Caco-2 (cell line): ENCODE data around the gene CTXN1. TPM values are rescaled to one million over a fixed set of nuclear protein-coding genes. Genes with fewer than 3 reads are reported as not detected.

Experiments used
- BruUV-seq: library from RNA; stranded (reverse); fragments of 400-500 nt; replicated peaks from 2 replicates; lab custom pipeline; 2021; lab: Mats Ljungman, UMichigan
- CTCF ChIA-PET: fragments of 300-600 bp; sonication (Branson Sonifier 250); formaldehyde crosslinking; loops from one replicate; lab custom pipeline; 2022; ENCODE audit warnings: antibody characterized with exemption; lab: Charles Lee
- POLR2A ChIA-PET: fragments of 300-600 bp; sonication (Branson Sonifier 250); formaldehyde crosslinking; loops from one replicate; lab custom pipeline; 2022; ENCODE audit warnings: antibody characterized with exemption; lab: Charles Lee
- DNase-seq, 2 experiments: peaks; one replicate each; pipeline versions ENCODE4 v3.0.0 to v3.0.0-alpha.2; 2020 to 2022
- H3K27me3 ChIP-seq: replicated peaks from 2 replicates; pipeline ENCODE4 v1.6.0; 2011; ENCODE audit warnings: low read length; ENCODE audit not compliant: control insufficient read depth, insufficient read depth
- H3K36me3 ChIP-seq: 2 replicates; pipeline ENCODE4 v1.5.1; 2011; ENCODE audit warnings: low read length; ENCODE audit not compliant: control insufficient read depth, insufficient read depth
- H3K4me1 ChIP-seq: fragments of 250-450 bp; sonication (Bioruptor Pico); 2 replicates; pipeline ENCODE4 v1.5.1; 2020; ENCODE audit warnings: mild to moderate bottlenecking
- H3K4me3 ChIP-seq: 2 replicates; pipeline ENCODE4 v1.5.1; 2011; ENCODE audit warnings: low read depth, mild to moderate bottlenecking, control low read depth, low read length
- H3K9me3 ChIP-seq: fragments of 250-450 bp; sonication (Bioruptor Pico); 2 replicates; pipeline ENCODE4 v1.5.1; 2020; ENCODE audit warnings: mild to moderate bottlenecking, moderate library complexity
- H3K27ac Mint-ChIP-seq: one replicate; pipeline ENCODE4 v1.8.0; 2022; ENCODE audit warnings: mixed read lengths; ENCODE audit not compliant: unreplicated experiment
- H3K27me3 Mint-ChIP-seq: one replicate; pipeline ENCODE4 v1.8.0; 2022; ENCODE audit warnings: mixed read lengths; ENCODE audit not compliant: insufficient read depth, unreplicated experiment
- H3K36me3 Mint-ChIP-seq: one replicate; pipeline ENCODE4 v1.8.0; 2022; ENCODE audit warnings: mild to moderate bottlenecking, mixed read lengths; ENCODE audit not compliant: insufficient read depth, unreplicated experiment
- H3K4me1 Mint-ChIP-seq: one replicate; pipeline ENCODE4 v1.8.0; 2022; ENCODE audit warnings: low read depth, mixed read lengths; ENCODE audit not compliant: unreplicated experiment
- H3K4me3 Mint-ChIP-seq: one replicate; pipeline ENCODE4 v1.8.0; 2022; ENCODE audit warnings: mild to moderate bottlenecking, moderate library complexity, mixed read lengths; ENCODE audit not compliant: unreplicated experiment
- H3K9me3 Mint-ChIP-seq: one replicate; pipeline ENCODE4 v1.8.0; 2022; ENCODE audit warnings: mixed read lengths; ENCODE audit not compliant: unreplicated experiment
- intact Hi-C: fragments of 100-400 bp; cut with micrococcal nuclease; formaldehyde crosslinking; loops from one replicate; pipeline ENCODE4 v1.10.0; 2022; ENCODE audit not compliant: unreplicated experiment
- total RNA-seq: library from RNA; stranded (reverse); gene quantifications from 2 replicates; pipeline ENCODE4 v1.2.3, GENCODE V29; 2022
- TF ChIP-seq, protein P1 (sequence below), 2 experiments: fragments of 200-600 bp in 1 of 2; IDR thresholded peaks; 1 replicate in 1 of 2; 2 replicates in 1 of 2; pipeline versions ENCODE4 v1.5.1 to v1.8.0; 2011 to 2022; ENCODE audit warnings: antibody characterized with exemption in 1 of 2, control low read depth in 1 of 2, inconsistent platforms in 1 of 2, low read depth in 1 of 2, low read length in 1 of 2, mild to moderate bottlenecking in 1 of 2, moderate library complexity in 1 of 2; ENCODE audit not compliant: insufficient read depth in 1 of 2, severe bottlenecking in 1 of 2, unreplicated experiment in 1 of 2

CTXN1 gene
- total RNA-seq, 1 experiment from 2014 or later: 7.4 TPM

DNA sequence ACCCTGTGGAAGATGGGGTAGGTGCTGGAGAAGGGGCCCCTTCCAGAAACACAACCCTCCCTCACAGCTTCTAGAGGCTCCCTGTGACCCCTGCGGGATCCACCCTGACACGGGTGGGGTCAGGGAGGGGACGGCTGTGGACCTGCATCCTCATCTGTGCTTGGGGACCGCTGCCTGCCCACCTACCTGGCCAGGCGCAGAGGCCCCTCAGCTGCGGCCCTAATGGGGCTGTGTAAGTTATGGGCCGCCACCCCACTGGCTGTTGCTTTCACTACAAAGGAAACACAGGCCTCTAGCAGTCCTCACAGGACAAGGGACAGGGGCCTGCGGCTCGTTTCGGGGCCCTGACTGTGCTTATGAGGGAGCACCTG lies 7.0 kb upstream of the CTXN1 start:
- no peak overlapping the region for H3K4me3 Mint-ChIP-seq
- H3K27me3 Mint-ChIP-seq: no peaks in the 10 kb centered on the region
- Histone ChIP-seq H3K4me1 (peaks cover 9% of the 10 kb centered on the region; the same call in 1 of the 2 replicates), H3K36me3 (peaks cover 1% of the 10 kb centered on the region; the same call in 1 of the 2 replicates), H3K9me3 (no peaks in the 10 kb centered on the region), H3K27me3 (no peaks in the 10 kb centered on the region), H3K4me3 (no peak overlapping the region)
- peaks cover 10% of the 10 kb centered on the region for H3K4me1 Mint-ChIP-seq
- H3K36me3 Mint-ChIP-seq: peaks cover 86% of the 10 kb centered on the region
- intact Hi-C loops: no loop called here
- DNase-seq: no peak
- ChIA-PET CTCF (no interaction called here), POLR2A (no interaction called here)
- no peaks in the 10 kb centered on the region for H3K9me3 Mint-ChIP-seq
- no TSS peak for BruUV-seq
- TF ChIP-seq, protein P1, sequence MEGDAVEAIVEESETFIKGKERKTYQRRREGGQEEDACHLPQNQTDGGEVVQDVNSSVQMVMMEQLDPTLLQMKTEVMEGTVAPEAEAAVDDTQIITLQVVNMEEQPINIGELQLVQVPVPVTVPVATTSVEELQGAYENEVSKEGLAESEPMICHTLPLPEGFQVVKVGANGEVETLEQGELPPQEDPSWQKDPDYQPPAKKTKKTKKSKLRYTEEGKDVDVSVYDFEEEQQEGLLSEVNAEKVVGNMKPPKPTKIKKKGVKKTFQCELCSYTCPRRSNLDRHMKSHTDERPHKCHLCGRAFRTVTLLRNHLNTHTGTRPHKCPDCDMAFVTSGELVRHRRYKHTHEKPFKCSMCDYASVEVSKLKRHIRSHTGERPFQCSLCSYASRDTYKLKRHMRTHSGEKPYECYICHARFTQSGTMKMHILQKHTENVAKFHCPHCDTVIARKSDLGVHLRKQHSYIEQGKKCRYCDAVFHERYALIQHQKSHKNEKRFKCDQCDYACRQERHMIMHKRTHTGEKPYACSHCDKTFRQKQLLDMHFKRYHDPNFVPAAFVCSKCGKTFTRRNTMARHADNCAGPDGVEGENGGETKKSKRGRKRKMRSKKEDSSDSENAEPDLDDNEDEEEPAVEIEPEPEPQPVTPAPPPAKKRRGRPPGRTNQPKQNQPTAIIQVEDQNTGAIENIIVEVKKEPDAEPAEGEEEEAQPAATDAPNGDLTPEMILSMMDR (IDR thresholded peaks at IDR 0.05; ENCODE audit: insufficient read depth in 1 of 2, low read depth in 1 of 2, low read length in 1 of 2, severe bottlenecking in 1 of 2, unreplicated experiment in 1 of 2): no peak
- H3K27ac Mint-ChIP-seq: no peak overlapping the region

DNA sequence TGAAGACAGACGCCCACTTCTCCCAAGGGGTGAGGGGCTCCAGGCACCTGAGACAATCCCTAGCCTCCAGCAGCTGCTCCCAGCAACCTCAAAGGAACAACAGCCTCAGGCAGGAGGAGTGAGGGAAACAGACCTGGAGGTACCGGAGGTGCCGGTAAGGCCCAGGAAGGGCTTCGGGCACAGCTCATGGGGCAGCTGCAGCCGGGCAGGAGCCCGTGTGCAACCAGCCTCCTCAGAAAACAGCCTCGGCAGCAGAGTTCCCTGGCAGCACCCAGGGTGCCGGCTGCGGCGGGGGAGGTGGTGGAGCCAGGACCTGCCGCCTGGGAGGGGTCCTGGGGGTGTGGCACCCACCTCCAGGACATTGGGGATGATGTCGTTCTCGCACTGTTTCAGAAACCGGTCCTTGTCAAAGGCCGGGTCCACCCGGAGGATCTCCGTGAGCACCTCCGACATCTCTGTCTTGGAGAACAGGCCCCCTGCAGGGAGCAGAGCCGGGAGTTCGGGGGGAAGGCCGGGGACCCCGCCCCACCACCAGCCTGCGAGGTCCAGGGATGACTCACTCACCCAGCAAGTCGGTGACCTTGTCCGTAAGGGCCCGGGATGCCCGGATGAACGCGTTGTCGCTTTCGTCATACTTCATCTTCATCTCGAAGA lies 6.5 kb upstream of the CTXN1 start:
- CTCF ChIA-PET: no interaction called here
- H3K9me3 Mint-ChIP-seq: no peaks in the 10 kb centered on the region
- H3K9me3 ChIP-seq: no peaks in the 10 kb centered on the region

DNA sequence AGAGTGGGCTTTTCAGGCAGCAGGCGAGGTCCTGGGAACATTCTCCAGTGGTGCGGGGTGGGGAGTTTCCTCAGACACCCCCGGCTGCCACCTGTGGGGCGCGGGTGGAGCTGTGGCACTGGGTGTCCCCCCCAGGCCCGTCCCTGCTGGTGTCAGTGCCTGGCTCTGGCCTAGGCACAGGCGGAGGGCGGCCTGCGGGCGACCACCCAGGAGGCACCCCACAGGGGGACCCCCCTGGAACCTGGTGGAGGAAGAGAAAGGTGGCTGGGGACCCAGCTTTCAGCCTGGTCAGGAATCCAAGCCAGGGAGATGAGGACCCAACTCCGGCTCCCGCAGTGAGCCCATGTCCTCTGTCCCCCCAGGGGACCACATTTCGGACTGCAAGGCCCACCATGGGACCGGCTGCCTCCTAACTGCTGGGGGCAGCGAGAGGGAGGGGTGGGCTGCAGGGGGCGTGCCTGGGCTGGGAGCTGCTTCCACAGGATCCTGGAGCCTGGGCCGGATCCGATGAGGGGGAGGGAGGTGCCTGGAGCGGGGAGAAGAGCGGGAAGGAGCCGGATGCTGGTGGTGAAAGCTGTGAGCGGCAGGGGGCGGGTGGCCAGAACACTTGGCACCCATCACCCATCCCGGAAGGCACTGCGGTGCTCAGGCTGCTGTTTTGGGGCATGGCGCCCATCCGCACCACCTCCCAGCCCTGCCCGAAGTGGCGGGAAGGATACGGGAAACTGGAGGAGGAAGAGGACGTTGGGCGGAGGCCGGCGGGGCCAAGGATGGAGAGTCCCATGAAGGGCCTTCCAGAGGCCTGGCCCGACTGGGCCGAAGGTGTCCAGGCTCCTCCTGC lies 5.5 kb upstream of the CTXN1 start:
- CTCF ChIA-PET: interaction anchor here (0.9 to 2.5 kb wide), 2 partner anchors 11 to 13 kb away, joined by 3 to 19 read pairs; partner anchors contain the start of gene SNAPC2
- H3K27me3 Mint-ChIP-seq: no peaks in the 10 kb centered on the region
- BruUV-seq: no TSS peak
- Histone ChIP-seq H3K36me3 (peaks cover 1% of the 10 kb centered on the region; the same call in 1 of the 2 replicates), H3K4me1 (peaks cover 12% of the 10 kb centered on the region), H3K27me3 (no peaks in the 10 kb centered on the region), H3K4me3 (no peak overlapping the region), H3K9me3 (no peaks in the 10 kb centered on the region)
- peaks cover 10% of the 10 kb centered on the region for H3K4me1 Mint-ChIP-seq
- H3K4me3 Mint-ChIP-seq: no peak overlapping the region
- DNase-seq: no peak
- intact Hi-C loops: no loop called here
- no peaks in the 10 kb centered on the region for H3K9me3 Mint-ChIP-seq
- TF ChIP-seq, protein P1 (IDR thresholded peaks at IDR 0.05; ENCODE audit: insufficient read depth in 1 of 2, low read depth in 1 of 2, low read length in 1 of 2, severe bottlenecking in 1 of 2, unreplicated experiment in 1 of 2): no peak
- H3K27ac Mint-ChIP-seq: no peak overlapping the region
- peaks cover 84% of the 10 kb centered on the region for H3K36me3 Mint-ChIP-seq
- POLR2A ChIA-PET: interaction anchor here (0.7 kb wide), 1 partner anchor 13 kb away, joined by 3 read pairs; no protein-coding TSS in a partner anchor

More for the DNA sequence above, 6.5 kb upstream of the CTXN1 start:
- TF ChIP-seq, protein P1 (IDR thresholded peaks at IDR 0.05; ENCODE audit: insufficient read depth in 1 of 2, low read depth in 1 of 2, low read length in 1 of 2, severe bottlenecking in 1 of 2, unreplicated experiment in 1 of 2): no peak
- H3K4me1 ChIP-seq: peaks cover 9% of the 10 kb centered on the region; the same call in 1 of the 2 replicates
- H3K27me3 ChIP-seq: no peaks in the 10 kb centered on the region
- no peak overlapping the region for H3K27ac Mint-ChIP-seq
- H3K36me3 Mint-ChIP-seq: peaks cover 86% of the 10 kb centered on the region
- DNase-seq: no peak
- H3K4me3 ChIP-seq: no peak overlapping the region
- peaks cover 10% of the 10 kb centered on the region for H3K4me1 Mint-ChIP-seq
- intact Hi-C loops: no loop called here
- peaks cover 1% of the 10 kb centered on the region; the same call in 1 of the 2 replicates for H3K36me3 ChIP-seq
- H3K27me3 Mint-ChIP-seq: no peaks in the 10 kb centered on the region
- BruUV-seq: no TSS peak
- POLR2A ChIA-PET: interaction anchor here (0.7 kb wide), 1 partner anchor 12 kb away, joined by 3 read pairs; no protein-coding TSS in a partner anchor
- no peak overlapping the region for H3K4me3 Mint-ChIP-seq
